RWPE1 (cell line): ENCODE measurements around the gene RNASE3.
"Not testable (repeated sequence)": the region's sequence is repeated elsewhere in the genome, so short reads cannot be mapped to it uniquely, and the experiment has no call there.

Experiments
- CTCF ChIA-PET: fragments of 350-600 bp; sonication (Branson Sonifier 250); formaldehyde crosslinking; extraction: SDS; loops from one replicate; lab custom pipeline; 2021; lab: Yijun Ruan, JAX
- POLR2A ChIA-PET: fragments of 400-600 bp; formaldehyde crosslinking; extraction: SDS; loops from one replicate; lab custom pipeline; 2020; ENCODE audit warnings: antibody characterized with exemption; ENCODE audit not compliant: low non-redundant PET; lab: Yijun Ruan, JAX
- DNase-seq: peaks from one replicate; pipeline ENCODE4 v3.0.0; 2012; ENCODE audit warnings: low spot score
- H3K27ac ChIP-seq: fragments of 450-650 bp; 2 replicates; pipeline ENCODE4 v1.5.1; 2017
- TF ChIP-seq, protein P1 (sequence below): fragments of 450-650 bp; conservative IDR thresholded peaks from 2 replicates; pipeline ENCODE4 v1.5.1; 2017; ENCODE audit warnings: low read depth, mild to moderate bottlenecking

The RNASE3 gene

GRCh38 chr14:20878695-20879094 is 12.5 kb upstream of the RNASE3 start:
- no peak for DNase-seq
- POLR2A ChIA-PET: no interaction called here
- TF ChIP-seq, protein P1, sequence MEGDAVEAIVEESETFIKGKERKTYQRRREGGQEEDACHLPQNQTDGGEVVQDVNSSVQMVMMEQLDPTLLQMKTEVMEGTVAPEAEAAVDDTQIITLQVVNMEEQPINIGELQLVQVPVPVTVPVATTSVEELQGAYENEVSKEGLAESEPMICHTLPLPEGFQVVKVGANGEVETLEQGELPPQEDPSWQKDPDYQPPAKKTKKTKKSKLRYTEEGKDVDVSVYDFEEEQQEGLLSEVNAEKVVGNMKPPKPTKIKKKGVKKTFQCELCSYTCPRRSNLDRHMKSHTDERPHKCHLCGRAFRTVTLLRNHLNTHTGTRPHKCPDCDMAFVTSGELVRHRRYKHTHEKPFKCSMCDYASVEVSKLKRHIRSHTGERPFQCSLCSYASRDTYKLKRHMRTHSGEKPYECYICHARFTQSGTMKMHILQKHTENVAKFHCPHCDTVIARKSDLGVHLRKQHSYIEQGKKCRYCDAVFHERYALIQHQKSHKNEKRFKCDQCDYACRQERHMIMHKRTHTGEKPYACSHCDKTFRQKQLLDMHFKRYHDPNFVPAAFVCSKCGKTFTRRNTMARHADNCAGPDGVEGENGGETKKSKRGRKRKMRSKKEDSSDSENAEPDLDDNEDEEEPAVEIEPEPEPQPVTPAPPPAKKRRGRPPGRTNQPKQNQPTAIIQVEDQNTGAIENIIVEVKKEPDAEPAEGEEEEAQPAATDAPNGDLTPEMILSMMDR: no peak
- CTCF ChIA-PET: interaction anchor here (0.7 kb wide), 1 partner anchor 42 kb away, joined by 3 read pairs; no protein-coding TSS in a partner anchor
- no peak overlapping the region for H3K27ac ChIP-seq

DNA sequence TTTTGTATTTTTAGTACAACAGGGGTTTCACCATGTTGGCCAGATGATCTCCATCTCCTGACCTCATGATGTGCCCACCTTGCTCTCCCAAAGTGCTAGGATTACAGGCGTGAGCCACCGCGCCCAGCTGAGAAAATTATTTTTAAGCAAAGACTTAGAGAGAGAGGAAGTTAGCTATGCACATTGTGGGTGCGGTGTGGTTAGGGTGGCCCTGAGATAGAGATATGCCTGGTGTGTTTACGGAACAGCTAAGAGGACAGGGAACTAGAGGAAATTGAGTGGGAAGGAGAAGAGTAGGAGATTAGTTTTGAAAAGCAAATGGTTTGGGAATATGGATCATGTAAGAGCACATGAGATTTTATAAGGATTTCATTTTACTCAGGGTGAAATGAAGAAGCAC is 10.0 kb upstream of the RNASE3 start:
- CTCF ChIA-PET, H3K27ac ChIP-seq, DNase-seq: not testable (repeated sequence)

DNA sequence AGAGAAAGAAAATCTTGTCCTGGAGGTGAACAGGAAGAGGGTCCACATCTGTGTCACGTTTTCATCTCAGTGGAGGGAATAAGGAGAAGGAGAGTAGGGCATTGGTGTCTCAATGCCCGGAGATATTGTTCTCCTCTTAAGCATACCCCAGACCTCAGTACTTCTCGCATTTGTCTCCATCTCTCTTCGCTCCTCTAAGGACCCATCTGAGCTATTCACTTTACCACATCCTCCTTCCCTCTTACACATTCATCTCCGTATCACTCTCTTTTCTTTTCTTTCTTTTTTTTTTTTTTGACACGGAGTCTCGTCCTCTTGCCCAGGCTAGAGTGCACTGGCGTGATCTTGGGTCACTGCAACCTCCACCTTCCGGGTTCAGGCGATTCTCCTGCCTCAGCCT is 8.4 kb upstream of the RNASE3 start:
- DNase-seq, CTCF ChIA-PET, POLR2A ChIA-PET, H3K27ac ChIP-seq: not testable (repeated sequence)

More for the DNA sequence above, 10.0 kb upstream of the RNASE3 start:
- POLR2A ChIA-PET: not testable (repeated sequence)

DNA sequence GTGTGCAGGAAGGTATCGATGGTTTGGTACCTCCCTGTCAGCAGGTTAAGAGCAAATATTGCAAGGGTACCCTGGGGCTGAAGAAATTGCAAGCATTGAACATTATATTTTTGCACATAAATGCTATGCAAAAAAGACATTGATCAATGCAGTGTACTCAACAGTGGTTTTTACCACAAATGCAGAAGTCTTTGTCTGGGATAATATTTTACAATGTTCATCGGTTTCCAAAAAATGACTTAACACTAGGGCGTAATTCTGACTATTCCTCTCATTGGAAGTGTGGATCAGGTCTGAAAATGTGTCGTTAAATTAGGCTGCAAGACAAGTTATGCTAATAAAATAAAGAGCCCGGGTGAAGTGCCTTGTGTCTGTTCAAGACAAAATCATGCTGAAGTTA is 2.8 kb upstream of the RNASE3 start:
- POLR2A ChIA-PET, H3K27ac ChIP-seq: not testable (repeated sequence)
- CTCF ChIA-PET: interaction anchor here (1.2 kb wide), 1 partner anchor 180 kb away, joined by 3 read pairs; no protein-coding TSS in a partner anchor

DNA sequence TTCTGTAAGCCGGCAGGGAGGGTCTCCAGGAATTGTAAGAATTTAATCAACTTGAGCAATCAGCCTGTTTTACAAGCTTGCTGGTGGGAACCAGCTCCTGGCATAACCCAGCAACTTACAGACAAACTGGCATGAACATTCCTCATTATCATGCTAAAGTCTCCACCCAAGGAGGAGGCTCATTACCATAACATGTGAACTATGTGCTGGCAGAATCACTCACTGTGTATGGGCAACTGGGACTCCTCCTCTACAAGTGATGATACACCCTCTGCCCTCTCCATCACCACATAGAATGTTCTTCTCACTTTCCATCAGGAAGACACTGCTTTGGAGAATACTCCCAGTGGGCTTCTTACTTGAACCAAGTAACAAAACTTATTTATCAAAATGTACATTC is 4.1 kb downstream of the RNASE3 start:
- DNase-seq, POLR2A ChIA-PET, H3K27ac ChIP-seq, CTCF ChIA-PET: not testable (repeated sequence)

More for the DNA sequence above, 2.8 kb upstream of the RNASE3 start:
- DNase-seq: not testable (repeated sequence)

GRCh38 chr14:20904393-20905029 is 13.3 kb downstream of the RNASE3 start:
- no peak for DNase-seq
- ChIA-PET POLR2A (no interaction called here), CTCF (no interaction called here)
- TF ChIP-seq, protein P1: no peak
- no peak overlapping the region for H3K27ac ChIP-seq

GRCh38 chr14:20905676-20906075 is 14.5 kb downstream of the RNASE3 start:
- POLR2A ChIA-PET: no interaction called here
- CTCF ChIA-PET: no interaction called here
- no peak overlapping the region for H3K27ac ChIP-seq
- TF ChIP-seq, protein P1: no peak
- no peak for DNase-seq

DNA sequence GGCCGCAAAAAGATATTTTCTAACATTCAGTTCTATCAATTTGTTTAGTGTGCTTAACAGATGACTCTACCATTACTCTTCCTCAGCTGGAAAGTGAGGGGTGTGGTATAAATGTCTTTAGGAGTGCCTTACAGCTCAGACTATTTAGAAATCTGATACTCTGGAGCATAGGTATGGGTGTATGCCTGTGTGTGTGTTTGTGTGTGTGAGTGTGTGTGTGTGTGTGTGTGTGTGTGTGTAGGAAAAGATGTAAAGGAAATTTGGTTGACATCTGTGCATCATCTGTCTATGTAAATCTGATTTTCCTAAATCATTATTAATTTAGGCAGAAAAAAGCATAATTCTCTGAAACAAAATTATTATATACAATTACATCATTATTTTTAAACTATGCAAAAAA is 16.0 kb downstream of the RNASE3 start:
- CTCF ChIA-PET: interaction anchor here (0.7 kb wide), 1 partner anchor 402 kb away, joined by 6 read pairs; no protein-coding TSS in a partner anchor
- TF ChIP-seq, protein P1: no peak

GRCh38 chr14:20910822-20911221 is 19.6 kb downstream of the RNASE3 start:
- H3K27ac ChIP-seq, POLR2A ChIA-PET, CTCF ChIA-PET, DNase-seq: not testable (repeated sequence)

More for the DNA sequence above, 16.0 kb downstream of the RNASE3 start:
- POLR2A ChIA-PET: no interaction called here
- DNase-seq: no peak
- no peak overlapping the region for H3K27ac ChIP-seq

DNA sequence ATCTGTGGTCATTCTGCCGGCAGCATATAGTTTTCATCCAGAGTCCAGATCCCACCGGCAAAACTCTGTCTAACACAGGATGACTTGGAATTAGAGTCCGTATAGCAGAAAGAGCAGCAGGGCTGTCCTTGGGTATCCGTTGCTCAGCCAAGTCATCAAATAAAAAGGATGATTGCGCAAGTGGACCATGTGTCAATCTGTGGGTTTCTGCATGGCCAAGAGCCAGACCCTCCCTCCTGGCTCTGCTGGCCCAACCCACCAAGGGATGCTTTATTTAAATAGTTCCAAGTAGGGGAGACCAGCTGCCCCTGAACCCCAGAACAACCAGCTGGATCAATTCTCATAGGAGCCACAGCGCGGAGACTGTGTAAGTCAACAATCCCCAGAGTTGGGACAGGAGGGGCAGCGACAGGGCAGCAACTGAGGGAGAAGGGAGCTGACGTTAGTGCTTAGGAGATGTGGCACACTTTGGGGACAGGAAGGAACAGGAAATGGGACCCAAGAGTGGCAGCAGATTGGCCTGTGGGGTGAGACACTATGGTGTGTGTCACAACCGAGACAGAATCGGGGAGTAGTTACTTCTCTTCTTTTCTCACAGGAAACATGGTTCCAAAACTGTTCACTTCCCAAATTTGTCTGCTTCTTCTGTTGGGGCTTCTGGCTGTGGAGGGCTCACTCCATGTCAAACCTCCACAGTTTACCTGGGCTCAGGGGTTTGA is 28.0 kb downstream of the RNASE3 start:
- DNase-seq, POLR2A ChIA-PET, CTCF ChIA-PET, H3K27ac ChIP-seq: not testable (repeated sequence)

- POLR2A ChIA-PET, DNase-seq, H3K27ac ChIP-seq, CTCF ChIA-PET: not testable (repeated sequence)
Observed at GRCh38 chr14:20923766-20924297, 32.6 kb downstream of the RNASE3 start.
